ENCODE results near the gene LRMDA. TPM values are rescaled to one million over a fixed set of nuclear protein-coding genes. Genes with fewer than 3 reads are reported as not detected.

LRMDA gene
- total and polyA plus RNA-seq, 2 of the 4 experiments (the other 2 are of a cell fraction): 0.07 TPM; not detected in 1

GRCh38 chr10:75477680-75478079 lies 46.3 kb downstream of the LRMDA start:
- BruUV-seq (replicated peaks): no TSS peak
- Histone ChIP-seq H3K9me1 (ENCODE audit: insufficient read depth, low read length) (no peaks in the 10 kb centered on the region), H3K18ac (ENCODE audit: low read depth, low read length) (no peak overlapping the region), H2BK20ac (ENCODE audit: low read depth, low read length) (no peak overlapping the region), H2AK5ac (ENCODE audit: low read depth, low read length) (no peak overlapping the region), H3K56ac (ENCODE audit: extremely low read depth, insufficient read depth, low read length) (no peak overlapping the region), H4K5ac (ENCODE audit: low read depth, low read length) (no peak overlapping the region), H3K4me3 (ENCODE audit: insufficient read depth, low read depth, low read length) (no peak overlapping the region), H2BK120ac (ENCODE audit: low read depth, low read length) (no peak overlapping the region), H2BK5ac (ENCODE audit: low read depth, low read length, poor library complexity, severe bottlenecking) (no peak overlapping the region), H3K4ac (ENCODE audit: low read depth, low read length) (no peak overlapping the region), H3K9me3 (ENCODE audit: control insufficient read depth, insufficient read depth, low read length) (peaks cover 2% of the 10 kb centered on the region; the same call in 1 of the 2 replicates), H2AK9ac (replicated peaks; ENCODE audit: low read depth, low read length, poor library complexity) (no peak overlapping the region), H4K8ac (ENCODE audit: low read depth in 2 of 2, low read length in 2 of 2) (no peak overlapping the region), H3K4me2 (ENCODE audit: low read depth, low read length) (no peak overlapping the region), H3K14ac (replicated peaks; ENCODE audit: low read depth, low read length) (no peak overlapping the region), H3K27me3 (ENCODE audit: control insufficient read depth, insufficient read depth, low read length) (peaks cover 22% of the 10 kb centered on the region; the same call in 1 of the 2 replicates), H3K36me3 (ENCODE audit: control insufficient read depth, insufficient read depth, low read length) (no peaks in the 10 kb centered on the region), H2AFZ (replicated peaks; ENCODE audit: low read length, poor library complexity) (no peak overlapping the region), H4K20me1 (ENCODE audit: insufficient read depth, low read length) (no peaks in the 10 kb centered on the region), H3K23ac (ENCODE audit: low read depth, low read length) (no peak overlapping the region), H3K27ac (ENCODE audit: insufficient read depth, low read length) (no peak overlapping the region), H4K91ac (ENCODE audit: insufficient read depth, low read depth, low read length) (no peak overlapping the region), H3K79me1 (ENCODE audit: low read depth in 1 of 2, low read length in 2 of 2) (no peaks in the 10 kb centered on the region), H3K4me1 (ENCODE audit: control insufficient read depth, insufficient read depth, low read length) (no peaks in the 10 kb centered on the region), H3K9ac (ENCODE audit: low read depth, low read length) (no peak overlapping the region), H2BK15ac (ENCODE audit: low read depth, low read length) (no peak overlapping the region)
- ChIA-PET CTCF (no interaction called here), POLR2A (ENCODE audit: unreplicated experiment) (no interaction called here)
- no peak for DNase-seq
- ATAC-seq (ENCODE audit: low read depth): no peak
- TF ChIP-seq SMC3 (IDR thresholded peaks at IDR 0.05; ENCODE audit: low read depth, low read length) (no peak), RCOR1 (IDR thresholded peaks at IDR 0.05; ENCODE audit: insufficient replicate concordance, low read length) (no peak), BHLHE40 (IDR thresholded peaks at IDR 0.05; ENCODE audit: low read depth, low read length) (no peak), RAD21 (IDR thresholded peaks at IDR 0.05; ENCODE audit: low read length) (no peak), CEBPB (IDR thresholded peaks at IDR 0.05; ENCODE audit: low read depth, low read length) (no peak), FOS (IDR thresholded peaks at IDR 0.05; ENCODE audit: low read depth, low read length) (no peak), CHD1 (IDR thresholded peaks at IDR 0.05; ENCODE audit: low read depth, low read length) (no peak)
- in situ Hi-C loops (cut with MboI; ENCODE audit: low sequenced_read_pairs) (no loop called here), intact Hi-C loops (cut with micrococcal nuclease) (no loop called here), dilution Hi-C loops (cut with HindIII; ENCODE audit: low sequenced_read_pairs, unreplicated experiment) (no loop called here)
- 0% methylated on average over 1 of the region's 4 CpGs; no CpG with 5 or more reads in 1 of the 2 experiments for WGBS, 2 experiments (ENCODE audit: extremely low coverage in 2 of 2, insufficient read length in 1 of 2)

Data from IMR-90 (cell line).